GM18517 (cell line): ENCODE measurements around the gene NBEAL2.
A peak's percentile ranks its signal among the peaks of the same experiment; 100 is the strongest.
"Not testable (repeated sequence)": the region's sequence is repeated elsewhere in the genome, so short reads cannot be mapped to it uniquely, and the experiment has no call there.

Experiments
- ATAC-seq: cut with Tn5 transposase; IDR thresholded peaks from one replicate; pipeline ENCODE4 v1.9.1; 2021; ENCODE audit warnings: mild to moderate bottlenecking, moderate library complexity; ENCODE audit not compliant: unreplicated experiment

NBEAL2 gene

GRCh38 chr3:46959161-46959511, 20.3 kb upstream of the NBEAL2 start:
- ATAC-seq: no peak

DNA sequence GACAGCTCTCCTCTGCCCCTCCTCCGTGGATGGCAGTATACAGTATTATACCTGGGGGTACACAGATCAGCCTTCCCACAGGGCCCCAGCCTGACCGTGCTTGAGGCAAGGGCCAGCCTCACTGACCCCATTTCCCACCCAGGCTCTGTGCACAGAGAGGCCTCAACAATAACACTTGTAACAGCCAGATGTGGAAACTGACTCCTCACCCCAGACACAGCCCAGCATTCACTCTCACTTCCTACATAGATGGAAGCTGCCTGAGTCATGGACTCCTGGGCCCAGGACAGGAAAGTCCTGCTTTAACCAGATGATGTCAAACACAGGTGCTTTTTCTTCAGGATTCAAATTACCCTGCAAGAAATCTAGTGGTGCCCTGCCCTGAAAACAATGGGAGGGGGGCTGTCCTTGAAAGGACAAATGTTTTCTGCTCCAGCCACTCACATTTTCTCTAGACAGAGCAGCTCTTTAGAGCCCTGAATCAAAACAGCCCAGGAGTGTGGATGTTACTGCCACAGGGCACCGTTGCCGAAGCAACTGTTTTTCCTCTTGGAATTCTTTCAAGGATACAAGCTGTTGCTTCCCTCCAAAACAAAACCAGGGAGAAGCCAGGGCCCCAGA, 19.3 kb upstream of the NBEAL2 start:
- no peak for ATAC-seq

DNA sequence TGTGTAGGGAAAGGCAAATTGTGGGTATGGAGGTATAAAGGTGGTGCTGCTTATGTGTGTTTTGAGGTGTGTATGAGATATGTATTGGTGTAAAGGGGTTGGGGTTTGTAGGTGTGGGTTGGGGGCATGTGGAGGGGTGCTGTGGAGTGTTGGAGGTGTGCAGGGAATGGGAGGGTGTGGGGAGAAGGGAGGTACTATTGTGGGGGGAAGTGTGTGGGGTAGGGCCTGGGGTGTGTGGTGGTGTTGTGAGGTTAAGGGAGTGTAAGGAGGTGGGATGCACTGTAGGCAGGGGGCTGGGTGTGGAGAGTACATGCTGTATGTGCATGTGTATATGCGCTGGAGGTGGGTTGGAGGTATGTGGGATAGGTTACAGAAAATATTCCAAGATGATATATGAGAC, 18.6 kb upstream of the NBEAL2 start:
- ATAC-seq: no peak

DNA sequence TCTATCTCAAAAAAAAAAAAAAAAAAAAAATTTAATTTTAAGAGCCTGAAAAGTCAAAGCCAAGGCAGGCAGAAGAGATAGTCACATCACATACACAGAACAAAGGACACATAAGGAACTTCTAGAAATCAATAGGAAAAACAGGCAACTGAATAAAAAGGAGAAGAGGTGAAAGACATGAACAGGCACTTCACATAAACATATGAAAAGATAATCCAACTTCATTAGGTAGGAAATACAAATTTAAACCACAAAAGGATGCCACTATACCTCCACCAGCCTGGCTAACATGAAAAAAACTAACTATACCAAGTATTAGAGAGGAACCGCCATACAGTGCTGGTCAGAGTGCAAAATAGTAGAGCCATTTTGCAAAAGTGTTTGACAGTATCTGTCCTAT, 17.0 kb upstream of the NBEAL2 start:
- ATAC-seq: no peak

DNA sequence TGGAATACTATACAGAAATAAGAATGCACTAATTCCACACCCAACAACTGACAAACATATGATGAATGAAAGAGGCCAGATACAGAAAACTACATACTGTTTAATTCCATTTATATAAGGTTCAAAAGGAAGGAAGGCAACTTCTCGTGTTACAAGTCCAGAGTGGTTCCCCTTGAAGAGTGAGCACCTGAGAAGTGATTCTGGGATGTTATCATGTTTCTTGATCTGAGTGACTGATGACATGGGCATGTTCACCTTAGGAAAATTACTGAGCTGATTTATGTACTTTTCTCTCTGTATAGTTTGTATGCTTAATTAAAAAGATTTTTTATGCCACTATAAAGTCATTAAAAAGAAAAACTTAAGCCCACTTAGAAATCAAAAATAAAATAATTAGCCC, 16.5 kb upstream of the NBEAL2 start:
- no peak for ATAC-seq

- not testable (repeated sequence) for ATAC-seq
Observed at GRCh38 chr3:46964038-46964590, 15.4 kb upstream of the NBEAL2 start.

DNA sequence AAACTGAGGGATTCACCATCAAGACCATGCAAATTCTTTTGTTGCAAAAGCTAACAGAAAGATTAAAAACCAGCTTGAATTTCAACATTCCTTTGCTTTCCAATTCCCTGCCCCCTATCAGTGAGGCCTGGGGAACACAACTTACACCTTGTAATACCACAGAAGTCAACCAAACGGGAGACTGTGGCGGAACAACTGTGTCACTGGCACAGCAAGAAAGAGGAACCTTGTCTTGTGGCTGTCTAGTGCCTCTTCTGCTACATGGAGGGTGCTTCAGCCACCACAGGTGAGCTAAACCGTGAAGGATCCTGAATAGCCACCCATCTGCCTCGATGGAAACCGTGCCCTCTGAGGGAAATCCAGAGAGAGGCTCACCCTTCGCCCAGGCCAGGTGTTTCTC, 14.3 kb upstream of the NBEAL2 start:
- no peak for ATAC-seq

DNA sequence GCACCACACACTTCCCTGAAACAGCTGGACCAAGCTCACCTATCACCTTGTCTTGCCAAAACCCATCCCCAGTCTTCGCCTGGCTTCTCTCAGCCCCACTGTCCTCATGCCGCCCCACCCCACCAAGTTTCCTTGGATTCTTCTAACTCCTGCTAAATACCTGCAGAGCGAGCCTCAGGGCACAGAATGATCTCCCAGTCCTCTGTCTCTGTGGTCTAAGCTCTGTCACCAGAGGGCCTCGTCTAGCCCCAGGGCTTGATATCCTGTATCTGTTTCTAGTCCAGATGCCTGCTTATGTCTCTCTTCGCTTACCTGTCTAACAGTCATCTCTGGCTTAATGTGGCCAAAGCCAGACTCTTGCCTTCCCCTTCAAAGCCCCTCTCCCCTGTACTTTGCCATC, 12.7 kb upstream of the NBEAL2 start:
- no peak for ATAC-seq

GRCh38 chr3:46968783-46969428, 10.6 kb upstream of the NBEAL2 start:
- no peak for ATAC-seq

- no peak for ATAC-seq
Observed at GRCh38 chr3:46970391-46971091, 8.9 kb upstream of the NBEAL2 start.

DNA sequence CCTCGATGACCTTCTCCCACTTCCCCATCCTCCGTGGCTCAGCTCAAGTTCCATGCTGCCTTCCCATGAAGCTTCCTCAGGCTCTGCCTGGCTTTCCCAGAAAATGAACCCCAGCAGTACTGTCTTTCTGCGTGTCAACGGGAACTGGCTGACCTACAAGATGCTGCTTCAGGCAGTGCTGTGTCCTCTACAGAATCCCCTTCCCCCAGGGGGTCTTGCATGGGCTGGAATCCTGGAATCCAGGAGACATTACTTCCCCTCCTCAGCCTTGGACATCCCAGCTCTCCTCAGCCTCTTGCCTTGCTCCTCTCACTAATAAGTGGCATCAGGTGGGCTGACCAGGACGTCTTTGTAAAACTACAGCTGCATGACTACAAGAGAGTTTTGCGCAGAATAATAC, 8.3 kb upstream of the NBEAL2 start:
- no peak for ATAC-seq

- no peak for ATAC-seq
Observed at GRCh38 chr3:46971742-46972141, 7.7 kb upstream of the NBEAL2 start.

DNA sequence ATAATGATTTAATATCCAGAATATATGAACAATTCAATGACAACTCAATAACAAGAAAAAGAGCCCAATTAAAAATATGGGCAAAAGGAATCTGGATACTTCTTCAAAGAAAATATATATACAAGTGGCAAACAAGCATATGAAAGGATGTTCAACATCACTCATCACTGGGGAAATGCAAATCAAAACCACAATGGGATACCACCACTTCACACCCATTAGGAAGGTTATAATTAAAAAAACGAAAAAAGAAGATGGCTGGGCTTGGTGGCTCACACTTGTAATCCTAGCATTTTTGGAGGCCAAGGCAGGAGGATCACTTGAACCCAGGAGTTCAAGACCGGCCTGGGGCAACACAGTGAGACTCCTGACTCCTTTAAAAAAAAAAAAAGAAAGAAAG, 7.1 kb upstream of the NBEAL2 start:
- no peak for ATAC-seq

DNA sequence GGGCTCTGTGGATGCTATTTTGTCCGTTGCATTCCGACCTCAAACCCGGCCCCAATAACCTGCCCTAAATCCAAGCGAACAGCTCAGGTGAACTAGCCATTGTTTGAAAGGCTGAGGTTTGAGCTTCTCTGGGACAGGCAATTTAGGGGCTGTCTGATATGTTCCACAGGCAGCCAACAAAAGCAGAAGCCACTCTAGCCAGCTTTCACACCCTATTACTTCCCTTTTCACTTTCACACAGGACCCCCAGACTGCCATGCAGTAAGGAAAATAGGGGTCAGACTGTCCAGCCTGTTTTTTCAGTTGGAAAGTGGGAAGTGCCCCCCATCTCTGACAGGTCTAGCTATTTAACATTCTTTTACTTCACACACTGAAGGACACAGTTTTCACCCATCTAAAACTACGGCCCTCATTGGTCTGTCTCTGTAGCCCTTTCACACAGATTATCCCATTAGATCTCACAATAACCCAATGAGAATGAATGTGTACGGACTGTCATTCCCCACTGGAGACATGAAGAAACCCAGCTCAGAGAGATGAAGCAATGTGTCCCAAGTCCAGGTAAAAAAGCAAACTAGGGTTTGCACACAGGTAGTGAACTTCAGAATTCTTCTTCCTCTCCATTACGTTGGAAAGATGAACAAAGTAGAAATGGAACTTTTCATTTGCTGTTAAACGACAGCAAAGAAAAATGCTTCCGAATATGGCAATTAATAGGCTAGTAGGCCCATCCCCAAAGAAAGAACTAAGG, 4.9 kb upstream of the NBEAL2 start:
- no peak for ATAC-seq

GRCh38 chr3:46976326-46977190, 2.9 kb upstream of the NBEAL2 start, which contains the start of gene CCDC12:
CCDC12 (minus strand) TSS chr3:46976745; CDS start chr3:46976732, 13 bp downstream.
- peak; percentile 66 for ATAC-seq

GRCh38 chr3:46977811-46978195, 1.7 kb upstream of the NBEAL2 start:
- no peak for ATAC-seq

GRCh38 chr3:46978381-46978780, 1.1 kb upstream of the NBEAL2 start:
- no peak for ATAC-seq

GRCh38 chr3:46979958-46980497, 562 bp downstream of the NBEAL2 start:
- ATAC-seq: peak; percentile 4

- no peak for ATAC-seq
Observed at GRCh38 chr3:46981932-46982471, 2.5 kb downstream of the NBEAL2 start.

DNA sequence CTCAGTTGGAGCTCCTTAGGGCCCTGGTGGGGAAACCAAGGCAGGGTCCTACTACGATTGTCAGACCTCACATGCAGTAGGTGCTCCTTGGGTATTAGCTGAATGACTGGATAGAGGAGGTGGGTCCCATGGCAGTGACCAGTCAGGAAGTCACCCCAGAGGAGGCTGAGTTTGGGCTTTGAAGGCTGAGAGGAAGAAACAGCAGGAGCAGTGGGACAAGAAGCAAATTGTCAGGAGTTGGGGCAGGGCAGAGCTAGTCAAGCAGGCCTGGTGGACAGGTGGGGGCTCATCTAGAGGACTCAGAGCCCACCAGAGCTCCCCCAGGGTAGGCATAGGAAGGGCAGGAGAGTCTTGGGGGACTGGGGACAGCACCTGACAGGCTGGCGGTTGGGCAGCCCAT, 3.1 kb downstream of the NBEAL2 start:
- no peak for ATAC-seq
